ENCODE measurements around the gene MAP3K20.
A peak's percentile ranks its signal among the peaks of the same experiment; 100 is the strongest.
"Not testable (repeated sequence)": the region's sequence is repeated elsewhere in the genome, so short reads cannot be mapped to it uniquely, and the experiment has no call there.

Gene MAP3K20

GRCh38 chr2:173087793-173088496, 12.3 kb downstream of the MAP3K20 start:
- no peak for DNase-seq

GRCh38 chr2:173090276-173090877, 14.7 kb downstream of the MAP3K20 start:
- peak; percentile 69 for DNase-seq

- peak; percentile 30 for DNase-seq
Observed at GRCh38 chr2:173090973-173091660, 15.5 kb downstream of the MAP3K20 start.

GRCh38 chr2:173091910-173092309, 16.3 kb downstream of the MAP3K20 start:
- no peak for DNase-seq

- DNase-seq = no peak
Observed at GRCh38 chr2:173092844-173093402, 17.3 kb downstream of the MAP3K20 start.

GRCh38 chr2:173093617-173094016, 18.0 kb downstream of the MAP3K20 start:
- not testable (repeated sequence) for DNase-seq

GRCh38 chr2:173094731-173095130, 19.1 kb downstream of the MAP3K20 start:
- no peak for DNase-seq

- no peak for DNase-seq
Observed at GRCh38 chr2:173095356-173095755, 19.7 kb downstream of the MAP3K20 start.

GRCh38 chr2:173099271-173099670, 23.6 kb downstream of the MAP3K20 start:
- no peak for DNase-seq

- DNase-seq = no peak
Observed at GRCh38 chr2:173099804-173100203, 24.2 kb downstream of the MAP3K20 start.

- DNase-seq = peak; percentile 68
Observed at GRCh38 chr2:173101687-173102086, 26.0 kb downstream of the MAP3K20 start.

- DNase-seq = no peak
Observed at GRCh38 chr2:173104156-173104555, 28.5 kb downstream of the MAP3K20 start.

GRCh38 chr2:173106959-173107628, 31.4 kb downstream of the MAP3K20 start:
- no peak for DNase-seq

GRCh38 chr2:173107629-173108022, 32.0 kb downstream of the MAP3K20 start:
- DNase-seq = no peak

- DNase-seq = peak; percentile 84
Observed at GRCh38 chr2:173109253-173110188, 33.9 kb downstream of the MAP3K20 start.

GRCh38 chr2:173117678-173118077, 42.0 kb downstream of the MAP3K20 start:
- DNase-seq = no peak

- DNase-seq = peak; percentile 47
Observed at GRCh38 chr2:173118395-173118794, 42.7 kb downstream of the MAP3K20 start.

- no peak for DNase-seq
Observed at GRCh38 chr2:173119069-173119807, 43.6 kb downstream of the MAP3K20 start.

GRCh38 chr2:173119944-173120343, 44.3 kb downstream of the MAP3K20 start:
- DNase-seq = no peak

GRCh38 chr2:173122936-173123335, 47.3 kb downstream of the MAP3K20 start:
- no peak for DNase-seq

- DNase-seq = peak; percentile 48
Observed at GRCh38 chr2:173124441-173124840, 48.8 kb downstream of the MAP3K20 start.
